ENCODE data around the gene TRAPPC14. TPM values are rescaled to one million over a fixed set of nuclear protein-coding genes. Genes with fewer than 3 reads are reported as not detected.

TRAPPC14 gene
- total and polyA plus RNA-seq, 9 of the 15 experiments (the other 6 are each of a cell fraction or from before 2014, with no cell fraction given): 0.42 to 45.9 (median 18.2) TPM

DNA sequence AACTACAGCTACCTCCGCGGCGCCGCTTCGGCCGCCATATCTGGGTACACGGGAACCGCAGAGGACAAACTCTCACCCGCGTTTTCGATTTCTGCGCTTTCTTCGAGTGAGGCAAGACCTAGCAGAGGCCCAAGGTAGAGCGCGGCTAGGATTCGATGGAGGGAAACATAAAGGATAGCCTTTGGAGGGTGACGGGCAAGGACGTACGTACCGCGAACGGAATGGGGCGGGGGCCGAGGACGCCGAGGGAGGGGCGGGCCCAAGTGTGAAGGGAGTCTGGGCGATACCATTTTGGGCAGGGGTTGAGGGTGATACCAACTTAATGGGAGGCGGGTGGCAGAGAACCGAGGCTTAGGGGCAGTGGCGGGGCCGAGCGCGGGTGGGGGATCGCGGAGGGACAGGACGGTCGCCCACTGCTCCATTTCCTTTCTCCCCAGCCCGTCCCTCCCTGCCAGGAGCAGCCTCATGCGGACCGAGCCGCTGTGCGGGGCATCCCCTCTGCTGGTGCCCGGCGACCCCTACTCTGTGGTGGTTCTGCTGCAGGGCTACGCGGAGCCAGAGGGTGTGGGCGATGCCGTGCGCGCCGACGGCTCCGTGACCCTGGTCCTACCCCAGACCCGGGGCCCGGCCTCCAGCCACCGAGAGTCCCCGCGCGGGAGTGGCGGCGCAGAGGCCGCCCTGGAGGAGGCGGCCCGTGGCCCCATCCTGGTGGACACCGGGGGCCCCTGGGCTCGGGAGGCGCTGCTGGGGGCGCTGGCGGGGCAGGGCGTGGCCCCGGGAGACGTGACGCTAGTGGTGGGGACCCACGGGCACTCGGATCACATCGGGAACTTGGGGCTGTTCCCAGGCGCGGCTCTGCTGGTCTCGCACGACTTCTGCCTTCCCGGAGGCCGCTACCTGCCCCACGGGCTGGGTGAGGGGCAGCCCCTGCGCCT, 31.3 kb downstream of the TRAPPC14 start, which contains the start of gene MBLAC1 (continued):
- TF ChIP-seq, protein P1, sequence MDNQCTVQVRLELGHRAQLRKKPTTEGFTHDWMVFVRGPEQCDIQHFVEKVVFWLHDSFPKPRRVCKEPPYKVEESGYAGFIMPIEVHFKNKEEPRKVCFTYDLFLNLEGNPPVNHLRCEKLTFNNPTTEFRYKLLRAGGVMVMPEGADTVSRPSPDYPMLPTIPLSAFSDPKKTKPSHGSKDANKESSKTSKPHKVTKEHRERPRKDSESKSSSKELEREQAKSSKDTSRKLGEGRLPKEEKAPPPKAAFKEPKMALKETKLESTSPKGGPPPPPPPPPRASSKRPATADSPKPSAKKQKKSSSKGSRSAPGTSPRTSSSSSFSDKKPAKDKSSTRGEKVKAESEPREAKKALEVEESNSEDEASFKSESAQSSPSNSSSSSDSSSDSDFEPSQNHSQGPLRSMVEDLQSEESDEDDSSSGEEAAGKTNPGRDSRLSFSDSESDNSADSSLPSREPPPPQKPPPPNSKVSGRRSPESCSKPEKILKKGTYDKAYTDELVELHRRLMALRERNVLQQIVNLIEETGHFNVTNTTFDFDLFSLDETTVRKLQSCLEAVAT (IDR thresholded peaks at IDR 0.05): peak in 1 of 2 experiments; percentile 70; a peak in 2 of 4 replicates
- TF ChIP-seq, protein P2, sequence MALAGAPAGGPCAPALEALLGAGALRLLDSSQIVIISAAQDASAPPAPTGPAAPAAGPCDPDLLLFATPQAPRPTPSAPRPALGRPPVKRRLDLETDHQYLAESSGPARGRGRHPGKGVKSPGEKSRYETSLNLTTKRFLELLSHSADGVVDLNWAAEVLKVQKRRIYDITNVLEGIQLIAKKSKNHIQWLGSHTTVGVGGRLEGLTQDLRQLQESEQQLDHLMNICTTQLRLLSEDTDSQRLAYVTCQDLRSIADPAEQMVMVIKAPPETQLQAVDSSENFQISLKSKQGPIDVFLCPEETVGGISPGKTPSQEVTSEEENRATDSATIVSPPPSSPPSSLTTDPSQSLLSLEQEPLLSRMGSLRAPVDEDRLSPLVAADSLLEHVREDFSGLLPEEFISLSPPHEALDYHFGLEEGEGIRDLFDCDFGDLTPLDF (CRISPR knock-in tag; IDR thresholded peaks at IDR 0.05): 0 out of 2 replicates have a peak, but pooled peaks have one; percentile 9
- TF ChIP-seq ZZZ3 (IDR thresholded peaks at IDR 0.05) (peak; percentile 81; the same call in 1 of the 2 replicates), EGR1 (conservative IDR thresholded peaks at IDR 0.05) (no peak; the same call in 1 of the 2 replicates), ZNF76 (CRISPR knock-in tag; IDR thresholded peaks at IDR 0.05; ENCODE audit: borderline replicate concordance) (no peak), ZFP1 (CRISPR knock-in tag; IDR thresholded peaks at IDR 0.05) (no peak), NRF1 (conservative IDR thresholded peaks at IDR 0.05 in 1 of 2, IDR thresholded peaks at IDR 0.05 in 1 of 2) (peak; percentile 38 to 46; a peak in 2 of 4 replicates), TAF7 (tag; IDR thresholded peaks at IDR 0.05) (0 out of 2 replicates have a peak, but pooled peaks have one; percentile 60), GABPB1 (CRISPR knock-in tag; IDR thresholded peaks at IDR 0.05) (peak; percentile 65), ILK (tag; IDR thresholded peaks at IDR 0.05; ENCODE audit: borderline replicate concordance, low read depth) (no peak), NFE2L1 (tag; IDR thresholded peaks at IDR 0.05; ENCODE audit: borderline replicate concordance, low read depth) (no peak), BHLHE40 (IDR thresholded peaks at IDR 0.05; ENCODE audit: low read length) (peak; percentile 92), SMAD3 (CRISPR knock-in tag; conservative IDR thresholded peaks at IDR 0.05) (peak; percentile 72), ZNF274 (IDR thresholded peaks at IDR 0.05; ENCODE audit: borderline replicate concordance, low read depth, low read length) (no peak), SUPT5H (IDR thresholded peaks at IDR 0.05) (peak; percentile 95)
- TF ChIP-seq, protein P3, sequence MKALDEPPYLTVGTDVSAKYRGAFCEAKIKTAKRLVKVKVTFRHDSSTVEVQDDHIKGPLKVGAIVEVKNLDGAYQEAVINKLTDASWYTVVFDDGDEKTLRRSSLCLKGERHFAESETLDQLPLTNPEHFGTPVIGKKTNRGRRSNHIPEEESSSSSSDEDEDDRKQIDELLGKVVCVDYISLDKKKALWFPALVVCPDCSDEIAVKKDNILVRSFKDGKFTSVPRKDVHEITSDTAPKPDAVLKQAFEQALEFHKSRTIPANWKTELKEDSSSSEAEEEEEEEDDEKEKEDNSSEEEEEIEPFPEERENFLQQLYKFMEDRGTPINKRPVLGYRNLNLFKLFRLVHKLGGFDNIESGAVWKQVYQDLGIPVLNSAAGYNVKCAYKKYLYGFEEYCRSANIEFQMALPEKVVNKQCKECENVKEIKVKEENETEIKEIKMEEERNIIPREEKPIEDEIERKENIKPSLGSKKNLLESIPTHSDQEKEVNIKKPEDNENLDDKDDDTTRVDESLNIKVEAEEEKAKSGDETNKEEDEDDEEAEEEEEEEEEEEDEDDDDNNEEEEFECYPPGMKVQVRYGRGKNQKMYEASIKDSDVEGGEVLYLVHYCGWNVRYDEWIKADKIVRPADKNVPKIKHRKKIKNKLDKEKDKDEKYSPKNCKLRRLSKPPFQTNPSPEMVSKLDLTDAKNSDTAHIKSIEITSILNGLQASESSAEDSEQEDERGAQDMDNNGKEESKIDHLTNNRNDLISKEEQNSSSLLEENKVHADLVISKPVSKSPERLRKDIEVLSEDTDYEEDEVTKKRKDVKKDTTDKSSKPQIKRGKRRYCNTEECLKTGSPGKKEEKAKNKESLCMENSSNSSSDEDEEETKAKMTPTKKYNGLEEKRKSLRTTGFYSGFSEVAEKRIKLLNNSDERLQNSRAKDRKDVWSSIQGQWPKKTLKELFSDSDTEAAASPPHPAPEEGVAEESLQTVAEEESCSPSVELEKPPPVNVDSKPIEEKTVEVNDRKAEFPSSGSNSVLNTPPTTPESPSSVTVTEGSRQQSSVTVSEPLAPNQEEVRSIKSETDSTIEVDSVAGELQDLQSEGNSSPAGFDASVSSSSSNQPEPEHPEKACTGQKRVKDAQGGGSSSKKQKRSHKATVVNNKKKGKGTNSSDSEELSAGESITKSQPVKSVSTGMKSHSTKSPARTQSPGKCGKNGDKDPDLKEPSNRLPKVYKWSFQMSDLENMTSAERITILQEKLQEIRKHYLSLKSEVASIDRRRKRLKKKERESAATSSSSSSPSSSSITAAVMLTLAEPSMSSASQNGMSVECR (CRISPR knock-in tag; IDR thresholded peaks at IDR 0.05): peak; percentile 27; the same call in 1 of the 2 replicates
- TF ChIP-seq, protein P4, sequence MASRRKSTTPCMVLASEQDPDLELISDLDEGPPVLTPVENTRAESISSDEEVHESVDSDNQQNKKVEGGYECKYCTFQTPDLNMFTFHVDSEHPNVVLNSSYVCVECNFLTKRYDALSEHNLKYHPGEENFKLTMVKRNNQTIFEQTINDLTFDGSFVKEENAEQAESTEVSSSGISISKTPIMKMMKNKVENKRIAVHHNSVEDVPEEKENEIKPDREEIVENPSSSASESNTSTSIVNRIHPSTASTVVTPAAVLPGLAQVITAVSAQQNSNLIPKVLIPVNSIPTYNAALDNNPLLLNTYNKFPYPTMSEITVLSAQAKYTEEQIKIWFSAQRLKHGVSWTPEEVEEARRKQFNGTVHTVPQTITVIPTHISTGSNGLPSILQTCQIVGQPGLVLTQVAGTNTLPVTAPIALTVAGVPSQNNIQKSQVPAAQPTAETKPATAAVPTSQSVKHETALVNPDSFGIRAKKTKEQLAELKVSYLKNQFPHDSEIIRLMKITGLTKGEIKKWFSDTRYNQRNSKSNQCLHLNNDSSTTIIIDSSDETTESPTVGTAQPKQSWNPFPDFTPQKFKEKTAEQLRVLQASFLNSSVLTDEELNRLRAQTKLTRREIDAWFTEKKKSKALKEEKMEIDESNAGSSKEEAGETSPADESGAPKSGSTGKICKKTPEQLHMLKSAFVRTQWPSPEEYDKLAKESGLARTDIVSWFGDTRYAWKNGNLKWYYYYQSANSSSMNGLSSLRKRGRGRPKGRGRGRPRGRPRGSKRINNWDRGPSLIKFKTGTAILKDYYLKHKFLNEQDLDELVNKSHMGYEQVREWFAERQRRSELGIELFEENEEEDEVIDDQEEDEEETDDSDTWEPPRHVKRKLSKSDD (conservative IDR thresholded peaks at IDR 0.05; ENCODE audit: low read length): peak; percentile 26; the same call in 1 of the 2 replicates
